Measurements from ENCODE around the gene GUSB.
"Not testable (repeated sequence)": the region's sequence is repeated elsewhere in the genome, so short reads cannot be mapped to it uniquely, and the experiment has no call there.

The GUSB gene

DNA sequence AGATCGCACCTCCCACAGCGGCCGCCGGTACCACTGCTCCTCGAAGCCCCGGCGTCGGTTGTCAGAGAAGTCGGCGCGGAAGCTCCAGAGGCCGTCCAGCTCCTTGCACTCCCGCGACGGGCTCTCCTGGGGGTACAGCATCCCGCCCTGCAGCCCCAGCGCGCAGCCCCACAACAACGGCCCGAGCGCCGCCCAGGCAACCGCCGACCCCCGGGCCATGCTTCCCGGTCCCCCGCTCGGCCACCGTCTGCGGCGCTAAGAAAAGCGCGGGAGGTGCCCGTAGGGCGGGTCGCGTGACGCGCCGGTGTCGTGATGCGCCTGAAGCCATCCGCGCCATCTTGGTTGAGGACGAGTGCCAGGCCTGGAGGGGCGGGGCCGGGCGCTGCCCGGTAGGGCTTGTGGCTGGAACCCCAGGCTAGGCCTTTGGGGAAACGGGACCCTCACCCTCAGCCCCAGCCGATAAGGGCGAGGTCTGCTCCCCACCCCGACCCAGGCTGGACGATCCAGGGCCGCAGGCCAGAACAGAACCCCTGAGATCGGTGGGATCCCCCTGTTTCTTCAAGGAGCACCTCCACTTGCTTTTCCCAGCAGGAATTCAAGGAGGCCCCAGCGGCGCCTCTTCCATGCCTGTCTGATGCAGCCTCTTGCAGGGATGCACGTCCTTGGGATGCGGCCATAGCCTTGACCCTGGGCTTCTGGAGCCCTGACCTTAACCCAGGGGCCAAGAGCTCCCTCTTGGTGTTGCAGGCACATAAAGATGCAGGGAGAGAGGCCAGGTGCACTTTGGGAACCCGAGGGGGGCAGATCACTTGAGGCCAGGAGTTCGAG, at the start of gene GUSB:
GUSB (minus strand) TSS at position 249 of the 828 bp plus-strand sequence; CDS start at position 219, 30 bp downstream.
- peak; percentile 95 to 96 for DNase-seq

GRCh38 chr7:66028342-66028741, 46.3 kb upstream of the GUSB start:
- DNase-seq, result not testable (repeated sequence)

- no peak for DNase-seq
Measured at GRCh38 chr7:66016131-66016461, 34.1 kb upstream of the GUSB start.

GRCh38 chr7:66015440-66016130, 33.6 kb upstream of the GUSB start:
- no peak for DNase-seq

- DNase-seq, result no peak
Measured at GRCh38 chr7:66013938-66014337, 31.9 kb upstream of the GUSB start.

- DNase-seq, result no peak
Measured at GRCh38 chr7:66007232-66007631, 25.2 kb upstream of the GUSB start.

GRCh38 chr7:66005115-66005671, 23.2 kb upstream of the GUSB start:
- not testable (repeated sequence) for DNase-seq

DNA sequence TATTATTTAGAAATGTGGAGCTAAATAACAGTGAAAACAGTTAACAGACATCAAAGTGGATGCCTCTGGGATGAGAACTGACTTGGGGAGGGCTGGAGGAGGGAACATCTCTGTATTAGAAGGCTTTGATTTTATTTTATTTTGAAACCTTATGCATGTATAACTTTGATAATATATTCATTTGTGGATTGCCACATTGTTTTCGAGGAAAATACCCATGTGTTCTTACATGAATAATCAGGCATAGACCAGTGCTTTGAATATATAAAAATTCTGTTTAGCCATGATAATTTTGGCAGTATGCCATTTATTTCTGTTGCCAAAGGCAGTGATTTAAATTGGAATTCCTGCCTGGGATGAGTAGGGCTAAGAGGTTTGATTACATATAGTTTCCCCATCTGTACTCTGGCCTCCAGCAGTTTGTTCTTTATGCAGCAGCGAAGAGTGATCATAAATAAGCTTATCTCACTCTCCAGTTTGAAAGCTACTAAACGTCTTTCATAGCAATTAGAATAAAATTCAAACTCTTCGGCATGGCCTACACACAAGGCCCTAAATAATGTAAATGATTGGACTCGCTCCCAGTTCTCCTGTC, 18.9 kb upstream of the GUSB start:
- not testable (repeated sequence) for DNase-seq

DNA sequence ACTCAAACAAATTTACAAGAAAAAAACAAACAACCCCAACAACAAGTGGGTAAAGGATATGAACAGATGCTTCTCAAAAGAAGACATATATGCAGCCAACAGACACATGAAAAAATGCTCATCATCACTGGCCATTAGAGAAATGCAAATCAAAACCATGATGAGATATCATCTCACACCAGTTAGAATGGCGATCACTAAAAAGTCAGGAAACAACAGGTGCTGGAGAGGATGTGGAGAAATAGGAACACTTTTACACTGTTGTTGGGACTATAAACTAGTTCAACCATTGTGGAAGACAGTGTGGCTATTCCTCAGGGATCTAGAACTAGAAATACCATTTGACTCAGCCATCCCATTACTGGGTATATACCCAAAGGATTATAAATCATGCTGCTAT, 13.0 kb upstream of the GUSB start:
- DNase-seq, result not testable (repeated sequence)

- DNase-seq, result no peak
Measured at GRCh38 chr7:65992526-65992925, 10.5 kb upstream of the GUSB start.

GRCh38 chr7:65991829-65992228, 9.8 kb upstream of the GUSB start:
- not testable (repeated sequence) for DNase-seq

DNA sequence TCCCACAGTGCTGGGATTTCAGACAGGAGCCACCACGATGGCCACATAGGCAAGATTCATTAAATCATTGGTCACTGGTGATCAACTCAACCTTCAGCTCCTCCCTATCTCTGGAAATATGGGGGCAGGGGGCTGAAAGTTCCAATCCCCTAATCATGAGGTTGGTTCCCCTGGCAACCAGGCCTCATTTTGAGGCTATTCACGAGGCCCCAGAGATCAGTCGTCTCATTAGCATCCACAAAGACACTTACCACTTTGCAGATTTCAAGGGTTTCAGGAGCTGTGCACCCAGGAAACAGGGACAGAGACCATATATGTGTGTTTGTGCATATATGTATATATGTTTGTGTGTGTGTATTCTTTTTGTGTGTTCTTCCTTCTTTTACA, 7.7 kb upstream of the GUSB start:
- no peak for DNase-seq

- not testable (repeated sequence) for DNase-seq
Measured at GRCh38 chr7:65988503-65988902, 6.5 kb upstream of the GUSB start.

DNA sequence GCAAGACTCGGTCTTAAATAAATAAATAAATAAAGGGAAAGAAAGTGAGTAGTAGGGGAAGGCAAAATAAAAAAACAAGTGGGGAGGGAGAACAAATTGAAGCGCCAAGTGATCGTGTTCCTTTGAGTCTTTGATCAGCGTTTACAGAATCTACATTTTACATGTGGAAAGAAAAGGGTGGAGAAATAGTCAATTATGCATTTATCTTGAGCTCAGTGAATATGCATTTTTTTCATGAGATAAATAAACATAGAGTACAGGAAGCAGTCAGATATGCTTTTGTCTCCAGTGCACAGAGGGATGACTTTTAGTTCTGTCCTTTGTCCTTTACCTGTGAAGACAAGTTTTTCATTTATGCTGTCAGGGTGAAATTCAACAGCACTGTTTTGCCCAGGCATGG, 6.1 kb upstream of the GUSB start:
- no peak for DNase-seq

DNA sequence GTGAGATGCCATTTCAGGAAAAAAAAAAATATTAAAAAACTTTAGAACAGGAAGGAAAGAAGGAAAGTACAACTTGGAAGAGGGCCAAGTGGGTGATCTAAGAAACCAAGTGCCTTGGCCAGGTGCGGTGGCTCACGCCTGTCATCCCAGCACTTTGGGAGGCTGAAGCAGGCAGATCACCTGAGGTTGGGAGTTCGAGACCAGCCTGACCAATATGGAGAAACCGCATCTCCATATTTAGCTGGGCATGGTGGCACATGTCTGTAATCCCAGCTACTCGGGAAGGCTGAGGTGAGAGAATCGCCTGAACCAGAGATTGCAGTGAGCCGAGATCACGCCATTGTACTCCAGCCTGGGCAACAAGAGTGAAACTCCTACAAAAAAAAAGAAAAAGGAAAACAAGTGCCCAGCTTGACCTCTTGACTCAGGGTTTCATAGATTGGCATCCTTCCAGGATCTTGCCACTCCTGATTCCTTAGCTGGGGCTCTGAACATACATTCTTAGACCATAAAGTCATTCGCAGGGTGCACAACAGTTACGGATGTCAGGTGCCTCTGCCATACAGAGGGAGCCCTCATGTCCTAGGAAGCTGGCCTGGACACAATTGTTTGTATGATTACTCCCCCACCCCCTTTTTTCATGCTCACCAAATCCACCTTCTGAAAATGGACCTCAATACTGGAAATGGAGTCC, 2.1 kb upstream of the GUSB start:
- no peak for DNase-seq

DNA sequence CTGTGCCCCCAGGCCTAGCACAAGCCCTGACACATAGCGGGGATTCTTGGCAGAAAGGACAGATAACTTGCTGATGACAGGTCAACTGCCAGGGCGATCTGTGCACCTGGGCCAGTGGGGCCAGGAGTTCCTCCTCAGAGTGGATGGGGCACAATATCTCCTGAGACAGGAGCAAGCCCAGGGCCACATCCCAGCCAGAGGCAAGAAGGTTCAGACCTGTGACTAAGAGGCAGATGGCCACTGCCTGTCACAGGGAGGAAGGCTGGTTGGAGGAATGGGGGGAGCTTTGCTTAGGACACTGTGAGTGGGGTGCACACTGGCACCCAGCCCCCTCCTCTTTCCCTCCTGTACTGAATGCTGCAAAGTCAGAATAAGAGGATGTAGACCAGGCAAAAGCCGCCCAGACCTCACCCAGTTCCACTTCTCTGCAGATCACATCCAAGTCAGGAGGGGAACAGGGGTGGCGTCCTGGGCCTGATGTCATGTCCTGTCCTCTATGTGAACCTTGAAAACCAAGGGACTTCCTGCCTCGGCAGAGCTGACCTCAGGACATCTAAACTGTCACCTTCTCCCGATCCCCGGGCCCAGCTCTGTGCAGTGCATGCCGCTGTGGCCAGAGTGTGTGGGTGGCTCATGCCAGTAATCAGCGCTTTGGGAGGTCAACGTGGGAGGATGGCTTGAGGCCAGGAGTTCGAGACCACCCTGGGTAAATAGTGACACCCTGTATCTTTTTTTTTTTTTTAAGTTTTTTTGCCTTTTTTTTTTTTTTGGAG, 1.3 kb downstream of the GUSB start:
- peak; percentile 63 to 70 for DNase-seq

DNA sequence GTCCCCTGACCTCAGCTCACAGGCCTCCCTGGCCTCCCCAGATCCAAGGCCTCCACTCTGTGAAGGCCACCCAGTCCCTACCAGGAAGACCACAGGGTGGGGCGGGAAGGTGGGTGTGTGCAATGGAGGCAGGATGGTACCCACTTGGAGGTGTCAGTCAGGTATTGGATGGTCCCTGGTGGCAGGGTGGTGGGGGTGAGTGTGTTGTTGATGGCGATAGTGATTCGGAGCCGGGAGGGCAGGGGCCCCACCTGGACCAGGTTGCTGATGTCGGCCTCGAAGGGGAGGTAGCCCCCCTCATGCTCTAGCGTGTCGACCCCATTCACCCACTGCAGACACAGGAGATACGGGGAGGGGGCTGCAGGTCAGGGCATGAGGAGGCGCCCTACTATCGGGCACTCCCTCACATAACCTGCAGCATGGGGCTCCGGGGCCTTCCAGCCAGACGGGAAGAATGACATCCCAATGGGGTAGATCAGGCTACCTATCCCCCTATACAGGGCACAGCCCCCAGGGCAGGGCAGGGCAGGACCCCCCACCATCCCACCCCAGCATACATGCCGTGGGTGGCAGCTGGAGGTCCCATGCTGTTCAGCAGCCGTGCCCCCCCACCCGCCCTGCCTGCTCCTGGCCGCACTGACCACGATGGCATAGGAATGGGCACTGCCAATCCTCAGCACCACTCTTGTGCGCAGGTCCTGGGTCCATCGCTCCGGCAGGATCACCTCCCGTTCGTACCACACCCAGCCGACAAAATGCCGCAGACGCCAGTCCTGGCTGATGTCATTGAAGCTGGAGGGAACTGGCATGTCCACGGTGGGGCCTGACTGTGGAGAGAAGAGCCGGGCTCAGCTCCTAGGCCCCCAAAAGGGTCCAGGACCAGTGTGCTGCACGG, 2.2 kb downstream of the GUSB start:
- no peak for DNase-seq

DNA sequence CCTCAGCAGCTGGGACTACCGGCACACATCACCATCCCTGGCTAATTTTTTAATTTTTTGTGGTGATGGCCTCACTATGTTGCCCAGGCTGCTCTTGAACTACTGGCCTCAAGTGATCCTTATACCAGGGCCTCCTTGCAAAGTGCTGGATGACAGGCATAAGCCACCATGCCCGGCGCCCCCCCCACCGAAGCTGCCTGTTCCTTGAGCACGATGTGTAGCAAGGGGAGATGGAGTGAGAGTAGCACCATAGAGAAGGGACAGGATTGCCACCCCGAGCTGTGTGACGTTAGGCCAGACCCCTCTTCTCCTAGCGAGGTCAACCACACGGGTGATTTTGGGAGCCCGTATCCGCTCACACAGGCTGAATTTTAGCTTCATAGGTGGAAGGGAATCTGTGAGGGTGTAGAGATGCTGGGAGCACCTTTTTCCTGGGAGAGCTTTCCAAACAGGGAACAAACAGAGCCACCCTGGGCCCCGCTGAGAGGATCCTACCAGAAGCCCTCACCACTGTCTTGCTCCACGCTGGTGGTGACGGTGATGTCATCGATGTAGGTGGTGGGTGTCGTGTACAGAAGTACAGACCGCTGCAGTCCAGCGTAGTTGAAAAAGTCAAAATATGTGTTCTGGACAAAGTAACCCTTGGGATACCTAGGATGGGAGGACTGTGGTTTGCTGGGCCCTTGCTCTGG, 3.0 kb downstream of the GUSB start:
- DNase-seq, result no peak

DNA sequence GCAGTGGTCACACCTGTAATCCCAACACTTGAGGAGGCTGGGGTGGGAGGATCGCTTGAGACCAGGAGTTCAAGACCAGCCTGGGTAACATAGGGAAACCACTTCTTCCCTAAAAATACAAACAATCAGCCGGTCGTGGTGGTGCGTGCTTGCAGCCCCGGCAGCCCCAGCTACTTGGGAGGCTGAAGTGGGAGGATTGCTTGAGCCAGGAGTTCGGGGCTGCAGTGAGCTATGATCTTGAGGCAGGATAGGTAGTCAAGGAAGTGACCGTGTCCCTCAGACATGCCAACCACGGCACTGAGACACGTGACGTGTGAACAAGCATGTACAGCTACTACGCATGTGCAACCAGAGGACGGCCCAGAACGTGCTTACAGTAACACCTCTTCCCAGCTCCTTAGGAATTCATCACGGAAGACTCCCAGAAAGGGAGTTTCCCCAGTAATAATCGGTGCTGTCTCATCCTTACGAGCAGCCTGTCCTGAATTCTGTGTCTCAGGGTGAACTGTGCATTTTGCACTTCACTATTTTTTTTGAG, 5.3 kb downstream of the GUSB start:
- DNase-seq, result no peak

GRCh38 chr7:65975814-65976445, 6.1 kb downstream of the GUSB start:
- DNase-seq, result no peak
